Measurements from ENCODE around the gene PACC1.

DNA sequence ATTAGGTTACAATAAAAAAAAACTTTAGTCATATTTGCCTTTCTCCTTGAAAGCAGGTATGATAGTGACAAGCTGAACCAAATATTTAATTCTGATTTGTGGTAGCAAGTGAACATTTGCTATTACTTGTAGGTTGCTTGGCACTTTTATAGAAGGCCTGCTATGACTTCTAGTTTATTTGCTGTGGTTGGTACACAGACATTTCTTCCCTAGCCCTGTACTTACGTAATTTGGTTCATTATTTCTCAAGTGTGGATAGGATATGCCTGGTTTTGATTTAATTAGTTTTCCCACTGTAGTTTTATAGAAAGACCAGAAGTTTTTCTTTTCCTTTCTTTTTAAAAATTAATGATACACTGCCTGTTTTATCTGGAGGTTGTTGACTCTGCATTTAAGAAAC is 73.6 kb downstream of the PACC1 start:
- no peak for TF ChIP-seq POLR2AphosphoS5 (IDR thresholded peaks at IDR 0.05; ENCODE audit: borderline replicate concordance, low read depth, low read length)
- TF ChIP-seq EZH2 (IDR thresholded peaks at IDR 0.05), result no peak
- no peak for TF ChIP-seq FOXP2 (optimal IDR thresholded peaks at IDR 0.05; ENCODE audit: control extremely low read depth, extremely low read length, insufficient read depth)
